CD4-positive, alpha-beta T cell treated with Interleukin-12 subunit alpha and Interleukin-12 subunit beta, for 1 hour (primary cell): ENCODE measurements around the gene KRTAP2-1.
"Not testable (repeated sequence)": the region's sequence is repeated elsewhere in the genome, so short reads cannot be mapped to it uniquely, and the experiment has no call there.

ENCODE experiments used
- DNase-seq: peaks from one replicate; pipeline ENCODE4 v3.0.0-alpha.2; 2020

The KRTAP2-1 gene, protein sequence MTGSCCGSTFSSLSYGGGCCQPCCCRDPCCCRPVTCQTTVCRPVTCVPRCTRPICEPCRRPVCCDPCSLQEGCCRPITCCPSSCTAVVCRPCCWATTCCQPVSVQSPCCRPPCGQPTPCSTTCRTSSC

DNA sequence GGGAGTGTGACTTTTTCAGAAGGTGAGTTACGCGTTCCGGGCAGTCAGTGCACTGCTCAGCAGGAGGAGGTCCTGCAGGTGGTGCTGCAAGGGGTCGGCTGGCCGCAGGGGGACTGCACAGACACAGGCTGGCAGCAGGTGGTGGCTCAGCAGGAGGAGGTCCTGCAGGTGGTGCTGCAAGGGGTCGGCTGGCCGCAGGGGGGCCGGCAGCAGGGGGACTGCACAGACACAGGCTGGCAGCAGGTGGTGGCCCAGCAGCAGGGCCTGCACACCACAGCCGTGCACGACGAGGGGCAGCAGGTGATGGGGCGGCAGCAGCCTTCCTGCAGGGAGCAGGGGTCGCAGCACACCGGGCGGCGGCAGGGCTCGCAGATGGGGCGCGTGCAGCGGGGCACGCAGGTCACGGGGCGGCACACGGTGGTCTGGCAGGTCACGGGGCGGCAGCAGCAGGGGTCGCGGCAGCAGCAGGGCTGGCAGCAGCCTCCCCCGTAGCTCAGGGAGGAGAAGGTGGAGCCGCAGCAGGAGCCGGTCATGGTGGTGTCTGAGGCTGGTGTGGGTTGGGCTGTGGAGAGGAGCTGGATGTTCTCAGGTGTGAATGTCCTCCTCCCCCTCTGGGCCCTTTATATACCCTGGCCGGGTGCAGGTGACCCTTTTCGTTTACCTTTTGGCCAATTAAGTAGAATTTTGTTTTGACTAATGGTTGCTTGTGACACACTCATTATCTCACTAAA, at the start of gene KRTAP2-1:
Gene KRTAP2-1, minus strand, starts transcription at position 582 of the 731 bp plus-strand sequence. Its CDS starts 49 bp downstream, at position 533.
- DNase-seq, result not testable (repeated sequence)

DNA sequence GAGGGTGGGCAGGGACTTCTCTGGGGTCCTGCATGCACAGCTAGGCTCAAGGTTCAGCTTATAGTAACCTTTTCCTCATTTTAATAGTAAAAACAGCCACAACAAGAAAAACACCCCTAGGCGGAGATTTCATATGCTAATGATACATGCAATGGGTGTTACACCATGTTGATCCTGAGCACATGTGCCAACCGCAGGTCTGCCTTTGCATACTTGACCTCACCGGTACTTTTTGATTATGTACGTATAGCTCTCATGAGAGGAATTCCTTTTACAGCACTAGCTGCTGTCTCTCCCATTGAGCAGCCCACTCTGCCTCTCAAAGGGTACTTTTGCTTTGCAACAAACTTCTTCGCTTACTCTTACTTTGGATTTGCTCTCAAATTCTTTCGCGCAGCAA, 48.9 kb upstream of the KRTAP2-1 start:
- DNase-seq, result no peak

DNA sequence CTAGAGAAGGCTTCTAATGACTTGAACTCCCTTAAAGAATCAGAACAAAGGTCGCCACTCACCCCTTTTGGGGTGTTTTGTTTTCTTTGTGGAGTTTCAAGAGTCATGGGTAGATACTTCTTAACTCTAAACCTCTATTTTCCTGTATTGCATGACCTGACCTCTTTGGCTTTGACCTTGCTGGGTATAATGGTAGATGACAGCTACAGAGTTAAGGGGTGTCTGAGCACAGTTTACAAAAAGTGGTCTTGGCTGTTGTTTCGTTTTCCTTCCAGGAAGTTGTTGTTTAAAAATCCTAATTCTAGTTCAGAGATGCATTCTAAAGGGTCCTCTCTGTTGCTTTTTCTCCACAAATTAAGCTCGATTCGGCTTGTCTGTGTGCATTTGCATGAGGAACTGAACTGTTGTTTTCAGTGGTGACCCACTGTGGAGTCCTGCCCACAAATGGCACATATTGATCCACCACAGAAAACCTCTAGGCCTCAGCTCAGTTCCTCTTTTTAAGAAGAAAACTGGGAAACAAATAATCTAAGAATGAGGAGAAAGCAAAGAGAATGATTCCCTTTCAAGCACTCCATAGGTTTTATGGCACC, 41.7 kb upstream of the KRTAP2-1 start:
- DNase-seq, result not testable (repeated sequence)

DNA sequence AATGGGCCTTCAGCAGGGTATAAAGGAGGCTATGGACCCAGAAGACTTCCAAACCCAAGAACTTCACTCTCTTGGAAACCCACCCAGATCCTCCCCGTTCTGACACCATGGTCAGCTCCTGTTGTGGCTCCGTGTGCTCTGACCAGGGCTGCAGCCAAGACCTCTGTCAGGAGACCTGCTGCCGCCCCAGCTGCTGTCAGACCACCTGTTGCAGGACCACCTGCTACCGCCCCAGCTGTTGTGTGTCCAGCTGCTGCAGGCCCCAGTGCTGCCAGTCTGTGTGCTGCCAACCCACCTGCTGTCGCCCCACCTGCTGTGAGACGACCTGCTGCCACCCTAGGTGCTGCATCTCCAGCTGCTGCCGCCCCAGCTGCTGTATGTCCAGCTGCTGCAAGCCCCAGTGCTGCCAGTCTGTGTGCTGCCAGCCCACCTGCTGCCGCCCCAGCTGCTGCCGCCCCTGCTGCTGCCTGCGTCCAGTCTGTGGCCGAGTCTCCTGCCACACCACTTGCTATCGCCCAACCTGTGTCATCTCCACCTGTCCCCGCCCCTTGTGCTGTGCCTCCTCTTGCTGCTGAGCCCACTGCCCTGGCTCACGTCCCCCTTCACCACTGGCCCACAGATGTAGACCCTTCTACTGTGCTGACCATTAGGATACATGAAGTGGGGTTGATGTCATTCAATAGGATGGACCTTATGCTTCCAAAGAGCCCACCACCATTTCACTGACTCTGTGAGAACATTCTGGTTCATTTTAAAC, 37.2 kb upstream of the KRTAP2-1 start, which contains the start of gene KRTAP4-7:
Gene KRTAP4-7, plus strand, starts transcription at position 51 of the 757 bp plus-strand sequence. Its CDS starts 57 bp downstream, at position 108.
- DNase-seq, result not testable (repeated sequence)

DNA sequence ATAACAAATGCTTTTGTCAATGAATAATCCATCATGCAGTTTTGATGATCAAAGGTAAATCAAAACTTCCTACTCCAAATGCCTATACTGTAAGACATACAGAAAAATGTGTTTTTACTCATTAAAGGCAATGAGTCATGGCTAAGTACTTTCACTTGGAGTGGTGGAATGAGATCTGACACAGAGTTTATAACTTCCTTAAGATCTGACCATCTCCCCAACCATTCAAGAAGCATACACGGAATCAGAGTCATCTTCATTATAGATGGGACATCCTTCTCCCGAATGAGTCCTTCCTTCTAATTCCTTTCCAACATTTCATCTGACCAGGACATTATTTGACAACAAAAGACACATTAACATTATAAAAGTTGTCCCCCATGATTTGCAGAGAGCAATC, 36.3 kb upstream of the KRTAP2-1 start:
- DNase-seq, result not testable (repeated sequence)

DNA sequence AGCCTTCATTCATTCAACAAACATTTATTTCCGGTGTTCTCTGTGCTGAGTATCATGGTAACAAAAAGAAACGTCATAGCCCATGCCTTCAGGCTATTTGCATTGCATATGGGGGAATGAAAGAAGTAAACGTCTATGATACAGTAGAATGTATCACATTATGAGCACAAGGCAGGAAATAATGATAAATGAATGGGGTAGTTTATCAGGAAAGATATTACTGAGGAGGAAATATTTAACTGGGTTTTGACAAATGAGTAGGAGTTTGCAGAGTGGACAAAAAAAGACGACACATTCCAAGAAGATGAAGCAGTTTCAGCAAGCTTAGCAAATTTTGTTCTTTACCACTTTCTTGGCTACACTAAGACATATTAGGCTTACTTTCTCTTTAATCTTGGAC, 35.5 kb upstream of the KRTAP2-1 start:
- no peak for DNase-seq

DNA sequence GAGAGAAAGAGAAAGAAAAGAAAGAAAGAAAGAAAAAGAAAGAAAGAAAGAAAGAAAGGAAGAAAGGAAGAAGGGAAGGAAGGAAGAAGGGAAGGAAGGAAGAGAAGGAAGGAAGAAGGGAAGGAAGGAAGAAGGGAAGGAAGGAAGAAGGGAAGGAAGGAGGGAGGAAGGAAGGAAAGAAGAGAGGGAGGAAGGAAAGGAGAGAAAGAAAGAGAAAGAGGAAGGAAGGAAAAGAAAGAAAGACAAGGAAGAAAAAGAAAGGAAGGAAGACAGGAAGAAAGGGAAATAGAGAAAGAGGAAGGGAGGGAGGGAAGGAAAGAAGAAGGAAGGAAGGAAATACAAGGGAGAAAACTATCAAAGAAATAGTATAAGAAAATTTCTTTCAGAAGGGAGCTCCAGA, 29.7 kb upstream of the KRTAP2-1 start:
- no peak for DNase-seq

DNA sequence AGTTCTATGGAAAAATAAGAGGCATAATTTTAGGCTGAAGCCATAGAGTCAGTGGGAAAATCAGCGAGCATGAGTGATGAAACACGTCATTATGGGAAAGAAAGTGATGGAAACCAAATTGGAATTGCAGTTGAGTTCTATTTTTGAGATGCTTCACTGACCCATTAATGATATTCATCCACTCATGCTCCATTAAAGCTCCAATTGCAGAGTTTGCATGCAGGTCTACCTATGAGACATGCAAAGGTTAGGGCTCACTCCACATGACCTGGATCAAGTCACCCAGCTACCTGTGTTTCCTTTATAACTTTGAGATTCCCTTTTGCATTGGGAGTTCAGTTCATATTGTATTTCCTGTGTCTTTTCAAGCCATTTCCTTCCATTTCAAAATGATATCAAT, 26.6 kb upstream of the KRTAP2-1 start:
- no peak for DNase-seq

DNA sequence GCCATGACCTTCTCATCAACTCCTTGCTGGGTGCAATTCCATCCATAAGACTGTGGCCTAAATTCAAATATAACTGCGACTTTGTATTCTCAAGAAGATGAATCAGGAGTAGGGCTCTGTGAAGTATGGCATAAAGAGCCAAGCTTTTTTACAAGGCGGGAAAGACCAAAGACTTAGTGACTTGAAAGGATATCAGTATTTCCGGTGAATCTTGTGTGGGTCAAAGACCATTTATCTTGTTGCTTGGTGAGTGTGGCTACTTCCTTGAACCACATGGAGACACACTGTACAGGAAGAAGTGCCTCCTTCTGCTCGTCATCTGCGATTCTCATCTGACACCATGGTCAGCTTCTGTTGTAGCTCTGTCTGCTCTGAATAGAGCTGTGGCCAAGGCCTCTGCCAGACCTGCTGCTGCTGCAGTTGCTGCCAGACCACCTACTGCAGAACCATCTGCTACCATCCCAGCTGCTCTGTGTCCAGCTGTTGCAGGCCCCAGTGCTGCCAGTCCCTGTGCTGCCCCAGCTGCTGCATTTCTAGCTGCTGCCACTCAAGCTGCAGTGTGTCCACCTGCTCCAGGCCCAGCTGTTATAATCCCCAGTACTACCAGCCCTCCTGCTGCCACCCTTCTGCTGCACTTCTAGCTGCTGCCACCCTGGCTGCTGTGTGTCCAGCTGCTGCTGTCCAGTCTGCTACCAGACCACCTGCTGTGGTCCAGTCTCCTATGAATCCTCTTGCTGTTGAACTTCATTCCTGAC, 24.7 kb upstream of the KRTAP2-1 start:
- no peak for DNase-seq

DNA sequence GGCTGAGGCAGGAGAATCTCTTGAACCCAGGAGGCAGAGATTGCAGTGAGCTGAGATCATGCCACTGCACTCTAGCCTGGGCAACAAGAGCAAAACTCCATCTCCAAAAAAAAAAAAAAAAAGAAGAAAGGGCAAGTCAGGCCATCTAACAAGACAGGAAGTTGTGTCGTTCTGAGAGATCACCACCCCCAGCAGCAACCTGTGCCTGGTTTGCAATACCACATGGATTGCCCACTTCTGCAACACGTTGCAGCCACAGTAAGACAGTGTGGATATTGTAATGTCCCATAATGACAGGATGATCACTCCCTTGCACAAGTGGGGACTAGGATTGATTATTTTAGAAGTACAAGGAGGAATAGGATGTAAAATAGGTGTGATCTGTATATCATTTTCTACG, 21.9 kb upstream of the KRTAP2-1 start:
- no peak for DNase-seq

DNA sequence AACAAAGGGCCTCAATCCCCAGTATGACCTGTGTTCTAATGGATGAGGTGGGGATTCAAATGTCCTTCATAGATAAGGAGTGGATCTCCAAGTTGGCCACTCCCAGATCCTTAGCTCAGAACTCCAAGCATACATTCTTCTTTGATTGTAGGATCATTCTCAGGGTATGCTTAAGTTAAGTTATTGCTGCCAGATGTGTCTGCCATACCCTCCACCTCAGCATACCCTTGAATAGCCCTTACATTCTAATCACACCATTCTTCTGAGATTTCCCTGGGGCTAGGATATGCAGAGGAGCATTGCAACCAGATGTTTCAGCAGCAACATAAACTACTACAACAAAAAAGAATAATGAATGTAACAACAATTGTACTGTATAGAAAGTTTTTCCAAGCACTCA, 20.2 kb upstream of the KRTAP2-1 start:
- no peak for DNase-seq

DNA sequence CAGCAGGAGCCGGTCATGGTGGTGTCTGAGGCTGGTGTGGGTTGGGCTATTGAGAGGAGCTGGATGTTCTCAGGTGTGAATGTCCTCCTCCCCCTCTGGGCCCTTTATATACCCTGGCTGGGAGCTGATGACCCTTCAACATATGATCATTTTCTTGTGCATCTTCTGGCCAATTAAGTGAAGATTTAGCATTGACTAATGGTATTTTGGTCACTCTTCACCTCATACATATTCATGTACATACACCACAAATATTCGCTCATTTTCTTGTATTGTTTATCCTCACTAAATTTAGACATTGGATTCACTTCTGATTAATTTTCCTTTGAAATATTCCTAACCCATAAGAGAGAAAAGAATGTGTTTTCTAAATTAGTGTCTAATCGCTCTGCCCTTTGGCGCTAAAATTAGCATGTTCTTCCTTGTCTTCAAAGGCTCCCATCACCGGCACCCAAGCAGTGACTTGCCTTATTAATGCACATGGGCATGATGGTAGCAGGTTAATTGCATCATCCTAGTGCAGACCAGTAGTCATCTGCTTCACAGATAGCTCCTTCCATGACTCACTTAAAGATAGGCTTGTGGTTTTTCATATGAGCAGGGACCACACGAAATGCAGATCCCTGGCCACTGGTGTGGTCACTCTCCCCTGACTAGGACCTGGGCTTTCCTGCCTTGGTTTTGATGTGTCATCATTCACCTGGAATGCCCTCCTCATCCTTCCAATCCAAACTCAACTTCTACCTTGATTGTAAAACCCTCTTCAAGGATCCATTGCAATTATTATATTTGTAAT, 18.9 kb upstream of the KRTAP2-1 start, which contains the start of gene KRTAP2-4:
Gene KRTAP2-4, minus strand, starts transcription at position 51 of the 796 bp plus-strand sequence. Its CDS starts 34 bp downstream, at position 17.
- no peak for DNase-seq

DNA sequence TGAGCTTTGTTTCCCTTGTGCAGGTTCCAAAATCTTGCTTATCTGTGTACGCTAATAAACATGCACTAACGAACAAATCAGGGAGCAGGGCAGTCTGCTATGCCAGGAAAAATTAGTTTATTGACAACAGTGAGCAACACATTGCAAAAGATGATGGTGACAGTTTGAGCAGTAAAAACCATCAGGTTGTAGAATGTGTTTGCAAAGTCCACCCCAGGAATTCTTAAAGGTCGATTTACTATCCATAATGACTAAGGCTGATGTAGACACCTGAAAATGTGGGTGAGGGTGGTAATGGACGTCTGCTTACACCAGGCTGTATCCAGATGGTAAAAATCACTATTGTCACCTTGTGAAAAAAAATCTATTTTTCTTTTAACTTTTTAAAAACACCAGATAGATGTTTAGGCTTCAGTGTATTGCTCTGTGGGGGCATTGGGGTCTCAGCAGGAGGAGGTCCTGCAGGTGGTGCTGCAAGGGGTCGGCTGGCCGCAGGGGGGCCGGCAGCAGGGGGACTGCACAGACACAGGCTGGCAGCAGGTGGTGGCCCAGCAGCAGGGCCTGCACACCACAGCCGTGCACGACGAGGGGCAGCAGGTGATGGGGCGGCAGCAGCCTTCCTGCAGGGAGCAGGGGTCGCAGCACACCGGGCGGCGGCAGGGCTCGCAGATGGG, 18.0 kb upstream of the KRTAP2-1 start:
- not testable (repeated sequence) for DNase-seq

DNA sequence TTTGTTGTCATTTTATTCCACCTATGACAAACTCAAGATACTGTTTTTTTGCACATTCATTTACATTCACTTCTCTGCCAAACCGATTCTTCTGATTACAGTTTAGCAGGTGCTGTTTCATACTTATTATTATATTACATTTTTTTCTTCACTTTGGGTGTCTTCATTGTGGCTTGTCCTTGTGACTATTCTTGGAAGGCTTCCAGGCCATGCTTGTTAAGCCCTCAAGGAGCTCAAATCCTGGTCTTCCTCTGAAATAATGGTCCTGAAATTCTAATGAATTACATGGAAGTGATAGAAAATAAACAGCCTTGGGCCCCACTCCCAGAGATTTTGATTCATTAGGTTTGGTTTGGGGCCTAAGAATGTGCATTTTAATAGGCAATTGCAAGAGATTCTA, 17.2 kb upstream of the KRTAP2-1 start:
- no peak for DNase-seq

DNA sequence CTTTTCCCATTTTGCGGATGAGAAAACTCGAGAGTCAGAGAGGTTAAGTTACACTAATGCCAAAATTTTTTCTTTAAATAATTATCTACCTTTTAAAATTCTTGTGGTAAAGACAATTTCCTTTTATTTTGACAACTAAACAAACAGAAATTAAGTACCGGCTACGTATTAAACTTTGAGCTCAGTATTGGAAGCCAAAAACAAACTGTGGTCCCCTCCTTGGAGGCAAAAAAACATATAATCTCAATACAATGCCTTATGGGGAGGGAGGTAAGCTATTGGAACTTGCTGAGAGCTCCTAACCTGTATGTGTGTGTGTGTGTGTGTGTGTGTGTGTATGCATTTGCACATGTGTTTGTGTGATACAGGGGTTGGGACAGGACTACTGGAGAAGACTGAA, 16.3 kb upstream of the KRTAP2-1 start:
- no peak for DNase-seq

DNA sequence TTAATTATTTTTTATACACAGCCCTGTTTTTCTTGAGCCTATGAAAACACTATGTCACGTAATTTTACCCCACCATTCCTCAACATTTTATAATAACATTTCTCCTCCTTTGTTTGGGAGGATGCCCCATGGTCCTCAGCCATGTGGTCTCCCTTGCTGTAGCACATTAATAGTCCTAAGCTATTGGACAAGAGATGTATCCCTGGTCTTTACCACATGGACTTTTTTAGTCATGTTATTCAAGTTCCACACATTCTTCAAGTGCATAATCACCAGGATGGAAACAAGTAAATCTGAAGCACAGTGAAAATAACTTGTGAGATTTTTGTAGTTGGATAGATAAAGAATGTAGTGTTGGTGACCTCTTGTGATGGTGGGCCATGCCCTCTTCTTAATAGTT, 14.8 kb upstream of the KRTAP2-1 start:
- DNase-seq, result no peak

DNA sequence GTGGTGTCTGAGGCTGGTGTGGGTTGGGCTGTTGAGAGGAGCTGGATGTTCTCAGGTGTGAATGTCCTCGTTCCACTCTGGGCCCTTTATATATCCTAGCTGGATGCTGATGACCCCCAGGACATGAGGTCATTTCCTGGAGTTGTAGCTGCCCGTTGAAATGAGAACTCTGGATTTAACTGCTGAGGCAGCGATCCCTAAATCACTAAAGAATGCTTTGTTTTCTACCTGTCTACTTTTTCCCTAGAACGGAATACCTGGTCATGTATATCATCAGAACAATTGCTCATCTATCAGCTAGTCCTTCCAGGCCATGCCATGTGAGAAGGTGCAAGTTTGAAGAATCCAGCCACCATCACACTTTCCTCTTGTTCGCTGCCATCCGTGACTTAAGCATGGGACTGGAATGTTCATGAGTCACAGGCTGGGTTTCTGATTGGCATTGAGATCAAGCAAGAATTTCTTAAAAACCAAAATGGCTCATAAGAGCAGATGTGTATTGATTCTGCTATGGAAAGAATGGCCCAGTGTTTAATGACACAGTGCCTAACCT, 13.0 kb upstream of the KRTAP2-1 start, which contains the start of gene KRTAP2-3:
Gene KRTAP2-3, minus strand, starts transcription at position 63 of the 553 bp plus-strand sequence. CDS start 64 bp downstream, outside the sequence.
- no peak for DNase-seq

DNA sequence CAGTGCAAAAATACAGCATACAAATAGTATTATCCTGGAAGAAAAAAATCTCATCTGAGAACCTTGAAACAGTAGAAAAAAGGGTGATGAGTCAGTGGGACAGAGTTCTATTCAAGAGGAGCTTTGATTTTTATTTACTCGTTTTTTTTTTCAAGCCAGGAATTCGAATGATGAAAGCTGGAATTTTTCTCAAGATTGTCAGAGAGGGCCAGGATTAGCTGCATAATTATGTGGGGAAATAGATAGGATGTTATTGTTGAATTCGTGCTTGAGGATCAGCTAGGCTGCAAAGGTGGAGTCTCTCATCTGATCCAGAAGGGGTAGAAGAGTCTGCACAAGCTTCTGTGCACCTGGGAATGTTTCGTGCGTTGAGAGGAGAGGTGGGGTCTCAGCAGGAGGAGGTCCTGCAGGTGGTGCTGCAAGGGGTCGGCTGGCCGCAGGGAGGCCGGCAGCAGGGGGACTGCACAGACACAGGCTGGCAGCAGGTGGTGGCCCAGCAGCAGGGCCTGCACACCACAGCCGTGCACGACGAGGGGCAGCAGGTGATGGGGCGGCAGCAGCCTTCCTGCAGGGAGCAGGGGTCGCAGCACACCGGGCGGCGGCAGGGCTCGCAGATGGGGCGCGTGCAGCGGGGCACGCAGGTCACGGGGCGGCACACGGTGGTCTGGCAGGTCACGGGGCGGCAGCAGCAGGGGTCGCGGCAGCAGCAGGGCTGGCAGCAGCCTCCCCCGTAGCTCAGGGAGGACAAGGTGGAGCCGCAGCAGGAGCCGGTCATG, 12.3 kb upstream of the KRTAP2-1 start:
- not testable (repeated sequence) for DNase-seq

DNA sequence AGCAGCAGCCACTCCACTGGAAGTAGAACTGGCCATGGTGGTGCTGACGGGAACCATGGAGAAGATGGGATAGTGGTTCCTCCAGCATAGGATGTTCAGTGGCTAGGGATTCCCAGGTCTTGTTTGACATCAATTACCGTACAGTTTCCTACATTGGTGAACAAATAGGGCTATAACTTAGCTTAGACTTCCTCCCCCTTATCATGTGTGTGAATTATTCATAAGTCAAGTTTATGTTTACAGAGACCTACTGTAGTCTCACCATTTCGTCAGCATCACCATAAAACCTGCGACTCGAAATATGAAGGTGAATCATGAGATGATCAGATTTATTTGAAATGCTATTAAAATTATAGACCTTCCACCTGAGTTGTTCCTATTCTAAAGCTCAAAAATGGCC, 11.6 kb upstream of the KRTAP2-1 start:
- no peak for DNase-seq

DNA sequence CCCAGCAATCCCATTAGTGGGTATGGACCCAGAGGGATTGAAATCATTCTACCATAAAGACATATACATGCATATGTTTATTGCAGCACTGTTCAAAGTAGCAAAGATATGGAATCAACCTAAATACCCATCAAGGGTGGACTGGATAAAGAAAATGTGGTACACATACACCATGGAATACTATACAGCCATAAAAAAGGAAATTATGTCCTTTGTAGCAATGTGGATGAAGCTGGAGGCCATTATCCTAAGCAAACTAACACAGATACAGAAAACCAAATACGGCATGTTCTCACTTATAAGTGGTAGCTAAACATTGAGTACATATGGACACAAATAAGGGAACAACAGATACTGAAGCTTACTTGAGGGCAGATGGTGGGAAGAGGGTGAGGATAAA, 10.4 kb upstream of the KRTAP2-1 start:
- DNase-seq, result no peak
